ENCODE measurements around the gene CEACAM5. TPM values are rescaled to one million over a fixed set of nuclear protein-coding genes. Genes with fewer than 3 reads are reported as not detected.

Gene CEACAM5
- polyA plus RNA-seq, 3 donors: not detected

- no peak overlapping the region for H3K9ac ChIP-seq (ENCODE audit: insufficient read depth, low read length, poor library complexity, severe bottlenecking)
- no peaks in the 10 kb centered on the region for H3K36me3 ChIP-seq (replicated peaks in 1 of 2; ENCODE audit: control insufficient read depth in 1 of 2, insufficient read depth in 2 of 2, low read length in 2 of 2)
- Mint-ChIP-seq H3K36me3 (no peaks in the 10 kb centered on the region), H3K27me3 (ENCODE audit: low read depth in 3 of 3) (peaks cover 12 to 51% (median 15%) of the 10 kb centered on the region in 3 donors), H3K4me3 (peak overlapping the region in 1 of 2 donors; percentile 9), H3K27ac (no peak overlapping the region), H3K9me3 (peaks cover 0 to 12% (median 7%) of the 10 kb centered on the region in 7 donors), H3K4me1 (no peaks in the 10 kb centered on the region)
- no peaks in the 10 kb centered on the region for H3K4me1 ChIP-seq (ENCODE audit: control insufficient read depth in 1 of 2, insufficient read depth in 2 of 2, low read length in 2 of 2)
- H3K4me3 ChIP-seq (replicated peaks in 1 of 3; ENCODE audit: low read depth in 2 of 3, low read length in 3 of 3): no peak overlapping the region
- peaks cover 0 to 11% of the 10 kb centered on the region in 2 donors for H3K9me3 ChIP-seq (replicated peaks in 1 of 2; ENCODE audit: control insufficient read depth in 1 of 2, insufficient read depth in 1 of 2, low read length in 2 of 2)
- H4K20me1 ChIP-seq (ENCODE audit: insufficient read depth, low read length): no peaks in the 10 kb centered on the region
- H3K4me2 ChIP-seq (replicated peaks; ENCODE audit: extremely low read depth, low read length, poor library complexity, severe bottlenecking): no peak overlapping the region
- TF ChIP-seq, protein P1, sequence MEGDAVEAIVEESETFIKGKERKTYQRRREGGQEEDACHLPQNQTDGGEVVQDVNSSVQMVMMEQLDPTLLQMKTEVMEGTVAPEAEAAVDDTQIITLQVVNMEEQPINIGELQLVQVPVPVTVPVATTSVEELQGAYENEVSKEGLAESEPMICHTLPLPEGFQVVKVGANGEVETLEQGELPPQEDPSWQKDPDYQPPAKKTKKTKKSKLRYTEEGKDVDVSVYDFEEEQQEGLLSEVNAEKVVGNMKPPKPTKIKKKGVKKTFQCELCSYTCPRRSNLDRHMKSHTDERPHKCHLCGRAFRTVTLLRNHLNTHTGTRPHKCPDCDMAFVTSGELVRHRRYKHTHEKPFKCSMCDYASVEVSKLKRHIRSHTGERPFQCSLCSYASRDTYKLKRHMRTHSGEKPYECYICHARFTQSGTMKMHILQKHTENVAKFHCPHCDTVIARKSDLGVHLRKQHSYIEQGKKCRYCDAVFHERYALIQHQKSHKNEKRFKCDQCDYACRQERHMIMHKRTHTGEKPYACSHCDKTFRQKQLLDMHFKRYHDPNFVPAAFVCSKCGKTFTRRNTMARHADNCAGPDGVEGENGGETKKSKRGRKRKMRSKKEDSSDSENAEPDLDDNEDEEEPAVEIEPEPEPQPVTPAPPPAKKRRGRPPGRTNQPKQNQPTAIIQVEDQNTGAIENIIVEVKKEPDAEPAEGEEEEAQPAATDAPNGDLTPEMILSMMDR (IDR thresholded peaks at IDR 0.05): no peak
- no peaks in the 10 kb centered on the region for H3K79me2 ChIP-seq (ENCODE audit: insufficient read depth, low read length)
- no peak overlapping the region for H3K27ac ChIP-seq (ENCODE audit: low read depth in 1 of 2, low read length in 2 of 2)
- 69% methylated on average over 2 of the region's 5 CpGs for WGBS (ENCODE audit: insufficient coverage)
- no peak overlapping the region for H2AFZ ChIP-seq (ENCODE audit: insufficient read depth, low read depth, low read length, poor library complexity, severe bottlenecking)
- no peak for DNase-seq
- intact Hi-C loops (cut with micrococcal nuclease): no loop called here
- peaks cover 28 to 44% of the 10 kb centered on the region in 2 donors for H3K27me3 ChIP-seq (ENCODE audit: control insufficient read depth in 2 of 2, insufficient read depth in 2 of 2, low read length in 2 of 2)
Measured at GRCh38 chr19:41671486-41671885, 36.9 kb upstream of the CEACAM5 start.

DNA sequence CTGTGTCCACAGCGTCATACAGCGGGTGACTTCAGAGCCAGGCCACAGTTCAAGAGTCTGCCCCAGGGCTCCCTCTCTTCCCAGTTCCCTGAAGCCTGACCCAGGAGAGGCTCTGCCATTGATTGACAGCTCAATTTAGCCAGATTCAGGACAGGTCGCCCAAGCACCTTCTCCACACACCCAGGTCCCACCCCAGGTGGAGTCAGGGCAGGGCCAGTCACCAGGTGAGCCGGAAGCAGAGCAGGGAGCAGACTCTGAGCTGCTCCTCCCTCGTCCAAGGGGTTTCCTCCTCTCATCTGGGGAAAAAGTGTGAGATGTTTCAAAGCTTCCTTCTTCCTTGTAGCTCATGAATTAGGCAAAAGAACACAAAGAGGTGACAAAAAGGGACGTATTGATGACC, 26.0 kb upstream of the CEACAM5 start:
- Histone ChIP-seq H3K9ac (ENCODE audit: insufficient read depth, low read length, poor library complexity, severe bottlenecking) (no peak overlapping the region), H3K4me2 (replicated peaks; ENCODE audit: extremely low read depth, low read length, poor library complexity, severe bottlenecking) (no peak overlapping the region), H3K4me3 (replicated peaks in 1 of 3; ENCODE audit: low read depth in 2 of 3, low read length in 3 of 3) (no peak overlapping the region), H4K20me1 (ENCODE audit: insufficient read depth, low read length) (no peaks in the 10 kb centered on the region), H3K4me1 (ENCODE audit: control insufficient read depth in 1 of 2, insufficient read depth in 2 of 2, low read length in 2 of 2) (no peaks in the 10 kb centered on the region), H3K27ac (ENCODE audit: low read depth in 1 of 2, low read length in 2 of 2) (no peak overlapping the region), H3K9me3 (replicated peaks in 1 of 2; ENCODE audit: control insufficient read depth in 1 of 2, insufficient read depth in 1 of 2, low read length in 2 of 2) (no peaks in the 10 kb centered on the region), H3K36me3 (replicated peaks in 1 of 2; ENCODE audit: control insufficient read depth in 1 of 2, insufficient read depth in 2 of 2, low read length in 2 of 2) (no peaks in the 10 kb centered on the region), H3K27me3 (ENCODE audit: control insufficient read depth in 2 of 2, insufficient read depth in 2 of 2, low read length in 2 of 2) (peaks cover 0 to 16% of the 10 kb centered on the region in 2 donors), H2AFZ (ENCODE audit: insufficient read depth, low read depth, low read length, poor library complexity, severe bottlenecking) (no peak overlapping the region), H3K79me2 (ENCODE audit: insufficient read depth, low read length) (no peaks in the 10 kb centered on the region)
- intact Hi-C loops (cut with micrococcal nuclease): no loop called here
- TF ChIP-seq, protein P1 (IDR thresholded peaks at IDR 0.05): no peak
- H3K27ac Mint-ChIP-seq: no peak overlapping the region
- H3K27me3 Mint-ChIP-seq (ENCODE audit: low read depth in 3 of 3): peaks cover 10 to 54% (median 19%) of the 10 kb centered on the region in 3 donors
- peak overlapping the region in 1 of 2 donors; percentile 17 for H3K4me3 Mint-ChIP-seq
- 57% methylated on average over 2 of the region's 6 CpGs for WGBS (ENCODE audit: insufficient coverage)
- DNase-seq: no peak
- H3K4me1 Mint-ChIP-seq: no peaks in the 10 kb centered on the region
- H3K9me3 Mint-ChIP-seq: no peaks in the 10 kb centered on the region
- no peaks in the 10 kb centered on the region for H3K36me3 Mint-ChIP-seq
